K562 (cell line): ENCODE measurements around the gene GNAS-AS1. TPM values are rescaled to one million over a fixed set of nuclear protein-coding genes. Genes with fewer than 3 reads are reported as not detected.

Experiments used
- ATAC-seq: fragments of 200-7000 bp; cut with Tn5 transposase; 3 replicates; pipeline ENCODE4 v1.9.1; 2020; ENCODE audit warnings: moderate library complexity
- BruUV-seq: library from RNA; stranded (reverse); fragments of 400-500 nt; replicated peaks from 2 replicates; lab custom pipeline; 2021; lab: Mats Ljungman, UMichigan
- CTCF ChIA-PET: fragments of 300-600 bp; formaldehyde crosslinking; extraction: SDS; loops from one replicate; lab custom pipeline; 2021; ENCODE audit warnings: low intra/inter-chr PET ratio; lab: Yijun Ruan, JAX
- POLR2A ChIA-PET: fragments of 300-600, 350-650 bp; sonication (Branson Sonifier 250); formaldehyde crosslinking; extraction: SDS; loops from one replicate; lab custom pipeline; 2021; ENCODE audit warnings: antibody characterized with exemption, inconsistent platforms; lab: Yijun Ruan, JAX
- DNase-seq, 4 experiments: peaks; one replicate each; pipeline versions ENCODE4 v3.0.0 to v3.0.0-alpha.2; 2011 to 2018; ENCODE audit warnings: low spot score in 3 of 4, mixed read lengths in 3 of 4; ENCODE audit errors: extremely low read depth in 1 of 4
- FAIRE-seq: peaks from 2 replicates; lab custom pipeline; 2011; peaks lifted over from hg19 to GRCh38; lab: Jason Lieb, UNC
- H2AFZ ChIP-seq: 2 replicates; pipeline ENCODE4 v1.6.0; 2011; ENCODE audit warnings: low read depth, low read length, control low read depth, inconsistent platforms
- H3K27ac ChIP-seq: fragments of 200-600 bp; 3 replicates; pipeline ENCODE4 v1.8.0; 2011; ENCODE audit warnings: low read depth, mild to moderate bottlenecking, control low read depth, inconsistent platforms, low read length, moderate library complexity, mixed read lengths; ENCODE audit errors: extremely low read depth
- H3K27me3 ChIP-seq, 2 experiments: fragments of 300-600 bp in 1 of 2; 2 replicates in 1 of 2; 3 replicates in 1 of 2; pipeline versions ENCODE4 v1.6.0 to v1.8.0; 2011; ENCODE audit warnings: inconsistent platforms in 2 of 2, low read length in 2 of 2, mild to moderate bottlenecking in 1 of 2, mixed read lengths in 1 of 2, moderate library complexity in 1 of 2; ENCODE audit not compliant: control insufficient read depth in 2 of 2, insufficient read depth in 2 of 2
- H3K36me3 ChIP-seq: fragments of 300-600 bp; 3 replicates; pipeline ENCODE4 v1.8.0; 2011; ENCODE audit warnings: mild to moderate bottlenecking, low read length, inconsistent platforms; ENCODE audit not compliant: control insufficient read depth, insufficient read depth
- H3K4me1 ChIP-seq, 2 experiments: fragments of 200-600 bp in 1 of 2; replicated peaks in 1 of 2; 2 replicates in 1 of 2; 3 replicates in 1 of 2; pipeline versions ENCODE4 v1.5.1 to v1.8.0; 2011; ENCODE audit warnings: inconsistent platforms in 2 of 2, low read length in 2 of 2, mild to moderate bottlenecking in 1 of 2, mixed read lengths in 1 of 2, moderate library complexity in 1 of 2; ENCODE audit not compliant: control insufficient read depth in 2 of 2, insufficient read depth in 2 of 2
- H3K4me2 ChIP-seq: 2 replicates; pipeline ENCODE4 v1.6.1; 2011; ENCODE audit warnings: low read length, control low read depth, inconsistent platforms, mixed read lengths; ENCODE audit not compliant: insufficient read depth
- H3K4me3 ChIP-seq: fragments of 200-600 bp; sonication (generic), shearing (Covaris generic); 2 replicates; pipeline ENCODE4 v1.5.1; 2016; ENCODE audit warnings: control low read depth, inconsistent platforms
- H3K79me2 ChIP-seq: fragments of 200-600 bp; 3 replicates; pipeline ENCODE4 v1.8.0; 2011; ENCODE audit warnings: low read length, inconsistent platforms; ENCODE audit not compliant: control insufficient read depth, insufficient read depth
- H3K9ac ChIP-seq, 2 experiments: 2 replicates each; pipeline versions ENCODE4 v1.6.0 to v1.6.1; 2011; ENCODE audit warnings: low read depth in 2 of 2, low read length in 2 of 2, control low read depth in 1 of 2, inconsistent platforms in 1 of 2, mild to moderate bottlenecking in 1 of 2, mixed read lengths in 1 of 2; ENCODE audit not compliant: insufficient read depth in 1 of 2
- H3K9me1 ChIP-seq: one replicate; pipeline ENCODE4 v1.6.0; 2011; ENCODE audit warnings: inconsistent platforms, mild to moderate bottlenecking, low read length, moderate library complexity; ENCODE audit not compliant: control insufficient read depth, insufficient read depth
- H3K9me3 ChIP-seq: replicated peaks from 2 replicates; pipeline ENCODE4 v1.5.1; 2011; ENCODE audit warnings: low read depth, low read length, inconsistent platforms; ENCODE audit not compliant: control insufficient read depth, insufficient read depth
- H4K20me1 ChIP-seq: replicated peaks from 2 replicates; pipeline ENCODE4 v1.6.1; 2011; ENCODE audit warnings: low read length, inconsistent platforms, mixed read lengths; ENCODE audit not compliant: control insufficient read depth, insufficient read depth
- CBFA2T3 ChIP-seq: fragments of 450-650 bp; IDR thresholded peaks from 2 replicates; pipeline ENCODE4 v1.6.1; 2017
- CHCHD3 ChIP-seq: fragments of 250-450 bp; sonication (Bioruptor Pico); IDR thresholded peaks from 2 replicates; pipeline ENCODE4 v2.1.2; 2022; ENCODE audit warnings: mild to moderate bottlenecking
- GATAD2B ChIP-seq: fragments of 450-650 bp; IDR thresholded peaks from 2 replicates; pipeline ENCODE4 v1.6.1; 2017; ENCODE audit warnings: mild to moderate bottlenecking, borderline replicate concordance
- POLR3A ChIP-seq: IDR thresholded peaks from 2 replicates; pipeline ENCODE4 v1.6.1; 2011; ENCODE audit warnings: borderline replicate concordance, mild to moderate bottlenecking, moderate library complexity; ENCODE audit not compliant: insufficient read length, insufficient read depth; ENCODE audit errors: extremely low read depth
- WGBS: fragments of 100-300 bp; shearing (Covaris generic); methylation state at CpG from one replicate; pipeline ENCODE4 v1.1.6; 2016; ENCODE audit warnings: low coverage, mixed read lengths; ENCODE audit not compliant: insufficient coverage; ENCODE audit errors: missing lambda C conversion rate; 5-methylcytosine and 5-hydroxymethylcytosine counted together
- in situ Hi-C: fragments of 300-500 bp; cut with MboI; formaldehyde crosslinking; loops from 4 replicates; pipeline ENCODE4 v1.15.0; 2018; ENCODE audit warnings: inconsistent platforms, mixed read lengths
- intact Hi-C: fragments of 100-400 bp; cut with micrococcal nuclease; formaldehyde crosslinking; loops from 2 replicates; pipeline ENCODE4 v1.14.2; 2022
- polyA plus RNA-seq, 8 experiments: library from polyadenylated mRNA; depleted of rRNA in 4 of 8; stranded (reverse) in 5 of 8; unstranded in 3 of 8; fragments of >200 nt; fragmentation: Nextera tagmentation in 2 of 8; fragmentation: Illumina TruSeq in 1 of 8; extraction: Ambion mirVana in 2 of 8; extraction: Trizol in 1 of 8; gene quantifications; 2 replicates each; pipeline versions ENCODE4 v1.2.1 to v1.2.3, GENCODE V29; 2011 to 2014; ENCODE audit warnings: inconsistent platforms in 1 of 8, missing spikeins in 1 of 8
- total RNA-seq, 7 experiments: library from RNA; depleted of rRNA in 6 of 7; stranded (reverse); fragments of >200 nt in 6 of 7; fragmentation: Illumina TruSeq in 2 of 7; extraction: Trizol in 2 of 7; gene quantifications; 2 replicates each; pipeline versions ENCODE4 v1.2.1 to v1.2.3, GENCODE V29; 2011 to 2021; ENCODE audit warnings: low replicate concordance in 1 of 7
- TF ChIP-seq, protein P1 (sequence below): fragments of 250-450 bp; sonication (Bioruptor Pico); IDR thresholded peaks from 2 replicates; pipeline ENCODE4 v1.4.0; 2020; ENCODE audit warnings: mild to moderate bottlenecking, moderate library complexity

Gene GNAS-AS1
- total and polyA plus RNA-seq, 9 of the 15 experiments (the other 6 are each of a cell fraction or from before 2014, with no cell fraction given), result 0.04 to 2.5 (median 0.25) TPM

DNA sequence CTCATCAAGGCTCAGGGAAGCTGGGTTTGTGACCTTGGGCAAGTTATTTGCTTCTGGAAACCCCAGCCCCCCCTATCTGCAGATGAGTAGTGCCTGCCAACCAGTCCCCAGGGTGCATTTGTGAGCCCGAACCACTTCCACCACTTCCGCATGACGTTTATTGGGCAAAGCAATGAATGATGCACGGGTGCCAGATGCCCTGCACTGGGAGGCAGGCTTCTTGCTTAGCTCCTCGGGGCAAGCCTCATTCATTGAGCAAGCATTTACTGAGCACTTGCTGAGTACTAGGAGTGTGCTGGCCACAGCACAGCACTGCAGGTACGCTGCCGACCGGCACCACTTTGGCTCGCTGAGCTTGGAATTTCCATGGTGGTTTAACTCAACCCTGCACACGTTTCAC is 60.2 kb downstream of the GNAS-AS1 start:
- no peaks in the 10 kb centered on the region for H3K9me1 ChIP-seq
- no peak for ATAC-seq
- in situ Hi-C loops (no loop called here), intact Hi-C loops (no loop called here)
- WGBS, result 5% methylated on average over 10 of the region's 10 CpGs
- H3K27ac ChIP-seq, result no peak overlapping the region
- ChIA-PET CTCF (no interaction called here), POLR2A (no interaction called here)
- peaks cover 26 to 89% of the 10 kb centered on the region in 2 experiments for H3K27me3 ChIP-seq
- no peak for TF ChIP-seq CHCHD3 (CRISPR knock-in tag)
- TF ChIP-seq POLR3A, result no peak
- no peak for TF ChIP-seq CBFA2T3
- H3K9ac ChIP-seq, result no peak overlapping the region
- DNase-seq, result no peak
- H3K79me2 ChIP-seq, result no peaks in the 10 kb centered on the region
- no TSS peak for BruUV-seq
- peaks cover 13% of the 10 kb centered on the region; the same call in 1 of the 2 replicates for H4K20me1 ChIP-seq
- no peak overlapping the region for H2AFZ ChIP-seq
- H3K9me3 ChIP-seq, result no peaks in the 10 kb centered on the region
- no peak for FAIRE-seq
- no peak overlapping the region for H3K4me2 ChIP-seq
- H3K4me1 ChIP-seq, result no peaks in the 10 kb centered on the region; a peak in 1 of 5 replicates
- H3K4me3 ChIP-seq, result no peak overlapping the region
- no peaks in the 10 kb centered on the region for H3K36me3 ChIP-seq

DNA sequence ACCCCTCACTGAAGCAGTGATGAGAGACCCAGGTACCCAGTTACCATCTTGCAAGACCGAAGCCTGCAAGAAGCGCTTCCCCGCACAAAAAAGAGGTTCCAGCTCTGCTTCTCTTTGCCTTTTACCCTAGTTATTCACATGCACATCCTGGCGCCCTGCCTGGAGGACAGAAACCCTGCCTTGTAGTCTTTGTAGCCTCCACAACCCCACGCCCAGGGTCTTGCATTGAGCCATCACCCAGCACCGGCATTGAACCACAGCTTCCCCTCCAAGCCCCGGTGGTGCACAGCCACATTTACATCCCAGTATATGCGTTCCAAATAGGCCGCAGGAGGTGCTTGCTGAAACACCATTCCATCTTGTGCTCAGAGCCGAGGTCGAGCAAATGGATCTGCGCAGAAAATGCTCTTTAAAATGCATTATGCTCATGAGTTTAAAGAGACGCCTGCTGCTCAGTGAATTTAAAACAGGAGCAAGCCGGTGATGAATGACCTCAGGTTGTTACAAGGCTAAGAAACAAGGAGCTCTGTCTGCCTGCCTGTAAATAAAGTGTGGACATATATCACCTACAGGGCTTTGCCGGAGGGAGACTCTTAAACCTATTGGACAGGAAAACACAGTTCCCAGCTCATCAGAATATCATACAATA is 61.7 kb downstream of the GNAS-AS1 start:
- no peaks in the 10 kb centered on the region for H3K9me1 ChIP-seq
- no peak for TF ChIP-seq GATAD2B
- TF ChIP-seq, protein P1, sequence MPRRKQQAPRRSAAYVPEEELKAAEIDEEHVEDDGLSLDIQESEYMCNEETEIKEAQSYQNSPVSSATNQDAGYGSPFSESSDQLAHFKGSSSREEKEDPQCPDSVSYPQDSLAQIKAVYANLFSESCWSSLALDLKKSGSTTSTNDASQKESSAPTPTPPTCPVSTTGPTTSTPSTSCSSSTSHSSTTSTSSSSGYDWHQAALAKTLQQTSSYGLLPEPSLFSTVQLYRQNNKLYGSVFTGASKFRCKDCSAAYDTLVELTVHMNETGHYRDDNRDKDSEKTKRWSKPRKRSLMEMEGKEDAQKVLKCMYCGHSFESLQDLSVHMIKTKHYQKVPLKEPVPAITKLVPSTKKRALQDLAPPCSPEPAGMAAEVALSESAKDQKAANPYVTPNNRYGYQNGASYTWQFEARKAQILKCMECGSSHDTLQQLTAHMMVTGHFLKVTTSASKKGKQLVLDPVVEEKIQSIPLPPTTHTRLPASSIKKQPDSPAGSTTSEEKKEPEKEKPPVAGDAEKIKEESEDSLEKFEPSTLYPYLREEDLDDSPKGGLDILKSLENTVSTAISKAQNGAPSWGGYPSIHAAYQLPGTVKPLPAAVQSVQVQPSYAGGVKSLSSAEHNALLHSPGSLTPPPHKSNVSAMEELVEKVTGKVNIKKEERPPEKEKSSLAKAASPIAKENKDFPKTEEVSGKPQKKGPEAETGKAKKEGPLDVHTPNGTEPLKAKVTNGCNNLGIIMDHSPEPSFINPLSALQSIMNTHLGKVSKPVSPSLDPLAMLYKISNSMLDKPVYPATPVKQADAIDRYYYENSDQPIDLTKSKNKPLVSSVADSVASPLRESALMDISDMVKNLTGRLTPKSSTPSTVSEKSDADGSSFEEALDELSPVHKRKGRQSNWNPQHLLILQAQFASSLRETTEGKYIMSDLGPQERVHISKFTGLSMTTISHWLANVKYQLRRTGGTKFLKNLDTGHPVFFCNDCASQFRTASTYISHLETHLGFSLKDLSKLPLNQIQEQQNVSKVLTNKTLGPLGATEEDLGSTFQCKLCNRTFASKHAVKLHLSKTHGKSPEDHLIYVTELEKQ (CRISPR knock-in tag), result no peak
- POLR2A ChIA-PET, result no interaction called here
- H2AFZ ChIP-seq, result no peak overlapping the region
- H3K4me2 ChIP-seq, result no peak overlapping the region
- in situ Hi-C loops, result no loop called here
- peaks cover 13% of the 10 kb centered on the region; the same call in 1 of the 2 replicates for H4K20me1 ChIP-seq
- H3K27ac ChIP-seq, result no peak overlapping the region
- CTCF ChIA-PET, result no interaction called here
- whole genome bisulfite sequencing, result 1% methylated on average over 15 of the region's 15 CpGs
- DNase-seq (no peak), FAIRE-seq (no peak), ATAC-seq (no peak)
- H3K4me1 ChIP-seq, result no peaks in the 10 kb centered on the region; a peak in 1 of 5 replicates
- H3K9me3 ChIP-seq, result no peaks in the 10 kb centered on the region
- H3K9ac ChIP-seq, result no peak overlapping the region
- intact Hi-C loops, result no loop called here
- H3K4me3 ChIP-seq, result no peak overlapping the region
- no peaks in the 10 kb centered on the region for H3K79me2 ChIP-seq
- no peaks in the 10 kb centered on the region for H3K36me3 ChIP-seq
- H3K27me3 ChIP-seq, result peaks cover 29 to 88% of the 10 kb centered on the region in 2 experiments
- BruUV-seq, result no TSS peak
